ENCODE measurements around the gene C16orf89.

Gene C16orf89

DNA sequence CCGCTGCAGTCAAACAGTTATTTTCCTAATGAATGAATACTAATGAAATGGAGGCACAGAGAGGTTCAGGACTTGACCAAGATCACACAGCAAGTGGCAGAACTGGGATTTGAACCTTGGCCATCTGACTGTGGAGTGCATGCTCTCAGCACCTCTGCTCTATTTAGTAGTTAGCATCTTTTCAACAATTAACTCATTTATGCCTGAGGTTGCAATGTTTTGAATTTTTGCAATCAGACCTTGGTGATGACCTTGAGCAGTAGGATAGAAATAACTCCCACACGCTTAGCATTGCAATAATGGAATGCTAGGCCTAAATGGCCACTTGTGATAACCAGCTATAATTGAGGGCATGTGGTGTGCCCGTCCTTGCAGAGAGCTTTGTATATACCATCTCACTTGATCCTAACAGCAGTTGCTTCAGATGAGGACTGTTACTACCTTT lies 63.0 kb downstream of the C16orf89 start:
- DNase-seq: no peak

DNA sequence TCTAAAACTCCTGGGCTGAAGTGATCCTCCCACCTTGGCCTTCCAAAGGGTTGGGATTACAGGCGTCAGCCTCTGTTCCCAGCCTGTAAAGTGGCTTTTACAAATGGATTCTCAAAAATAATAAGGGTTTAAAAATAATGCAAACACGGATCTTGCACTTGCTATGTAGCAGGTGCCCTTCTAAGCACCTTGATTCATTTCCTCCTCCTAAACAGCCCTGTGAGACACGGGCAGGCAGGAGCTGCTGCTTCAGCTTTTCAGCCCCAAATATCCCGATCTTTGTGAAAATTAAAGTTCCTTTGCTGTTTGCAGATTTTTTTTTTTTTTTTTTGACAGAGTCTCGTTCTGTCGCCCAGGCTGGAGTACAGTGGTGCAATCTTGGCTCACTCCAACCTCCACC lies 63.8 kb downstream of the C16orf89 start:
- DNase-seq: no peak

DNA sequence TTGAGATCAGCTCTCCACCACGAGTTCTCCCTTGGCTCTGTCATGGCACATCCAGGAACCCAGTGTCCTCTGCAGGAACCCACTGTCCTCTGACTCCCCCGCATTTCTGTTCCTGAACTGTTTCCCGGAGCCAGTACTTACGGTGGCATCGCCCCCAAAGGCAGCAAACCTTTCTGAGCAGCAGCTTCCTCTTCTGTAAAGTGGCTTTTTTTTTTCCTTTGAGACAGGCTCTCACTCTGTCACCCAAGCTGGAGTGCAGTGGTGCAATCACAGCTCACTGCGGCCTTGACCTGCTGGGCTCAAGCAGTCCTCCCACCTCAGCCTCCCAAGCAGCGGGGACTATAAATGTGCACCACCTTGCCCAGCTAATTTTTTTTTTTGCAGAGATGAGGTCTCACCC lies 64.2 kb downstream of the C16orf89 start:
- DNase-seq: no peak

DNA sequence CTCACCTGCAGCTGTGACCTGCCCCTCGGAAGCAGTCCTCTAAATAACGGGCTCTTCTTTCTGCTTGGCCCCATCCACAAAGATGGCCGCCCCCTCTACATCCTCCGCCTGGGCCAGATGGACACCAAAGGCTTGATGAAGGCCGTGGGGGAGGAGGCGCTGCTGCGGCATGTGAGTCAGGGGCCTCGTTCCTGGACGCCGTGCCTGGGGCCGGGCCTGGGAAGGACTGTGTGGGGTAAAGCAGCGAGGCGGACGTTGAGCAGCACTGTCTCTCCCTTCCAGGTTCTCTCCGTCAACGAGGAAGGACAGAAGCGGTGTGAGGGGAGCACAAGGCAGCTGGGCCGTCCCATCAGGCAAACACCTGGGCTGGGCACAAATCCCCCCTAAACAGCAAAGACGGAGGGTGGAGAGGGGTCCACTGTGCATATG lies 65.2 kb downstream of the C16orf89 start:
- DNase-seq: no peak

DNA sequence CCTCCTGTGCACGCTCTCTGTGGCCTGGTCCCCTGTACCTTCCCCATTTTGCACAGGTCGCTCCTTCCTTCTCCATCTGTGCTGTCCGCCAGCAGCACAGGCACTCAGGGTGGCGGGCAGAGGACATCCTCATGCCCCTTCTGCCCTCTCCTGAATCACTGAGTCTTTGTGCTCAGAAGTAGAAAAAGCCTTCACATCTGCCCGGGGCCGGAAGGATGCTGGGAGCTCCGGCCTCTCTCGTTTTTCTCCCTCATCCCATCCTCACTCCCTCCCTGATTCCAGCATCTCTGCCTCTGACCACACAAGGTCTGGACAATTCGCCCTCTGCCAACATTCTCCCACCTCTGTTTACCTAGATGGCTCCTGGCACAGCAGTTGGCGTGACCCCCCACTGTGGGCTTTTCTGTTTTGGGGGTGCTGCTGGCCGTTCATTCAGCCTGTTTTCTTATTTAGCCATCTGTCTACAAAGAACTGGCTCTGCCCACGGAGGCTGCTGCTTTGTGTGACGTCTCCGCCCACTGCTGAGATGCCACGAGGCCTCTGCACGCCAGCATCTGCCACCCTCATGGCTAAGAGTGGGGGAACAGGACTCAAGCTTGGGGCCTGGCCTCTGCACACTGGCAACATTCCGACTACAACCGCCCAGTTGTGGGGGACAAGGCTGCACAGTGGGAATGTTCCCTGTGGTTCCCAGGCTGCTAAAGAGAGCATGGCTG lies 70.9 kb downstream of the C16orf89 start:
- DNase-seq: no peak

All from NCI-H1694 (cell line).